CD14-positive monocyte (primary cell): Measurements from ENCODE around the gene HOXB4. TPM values are rescaled to one million over a fixed set of nuclear protein-coding genes. Genes with fewer than 3 reads are reported as not detected.
A peak's percentile ranks its signal among the peaks of the same experiment; 100 is the strongest.

Source experiments
- DNase-seq, 3 donors: peaks; one replicate each; pipeline ENCODE4 v3.0.0-alpha.2; 2011 to 2022
- H2AFZ ChIP-seq: 2 replicates; pipeline ENCODE4 v1.6.0; 2012; ENCODE audit warnings: mild to moderate bottlenecking, low read depth, low read length, inconsistent platforms; ENCODE audit not compliant: insufficient read depth, poor library complexity, severe bottlenecking
- H3K27ac ChIP-seq, 2 donors: 1 replicate in 1 of 2; 2 replicates in 1 of 2; pipeline ENCODE4 v1.5.1; 2012 to 2013; ENCODE audit warnings: low read length in 2 of 2, control low read depth in 1 of 2, inconsistent platforms in 1 of 2, low read depth in 1 of 2, mild to moderate bottlenecking in 1 of 2
- H3K27me3 ChIP-seq, 2 donors: one replicate each; pipeline versions ENCODE4 v1.6.0 to v1.6.1; 2011 to 2013; ENCODE audit warnings: low read length in 2 of 2; ENCODE audit not compliant: control insufficient read depth in 2 of 2, insufficient read depth in 2 of 2
- H3K36me3 ChIP-seq, 2 donors: replicated peaks in 1 of 2; 1 replicate in 1 of 2; 2 replicates in 1 of 2; pipeline versions ENCODE4 v1.5.1 to v1.6.1; 2012 to 2013; ENCODE audit warnings: low read length in 2 of 2, control low read depth in 1 of 2, inconsistent platforms in 1 of 2, mild to moderate bottlenecking in 1 of 2; ENCODE audit not compliant: insufficient read depth in 2 of 2, control insufficient read depth in 1 of 2
- H3K4me1 ChIP-seq, 2 donors: 1 replicate in 1 of 2; 2 replicates in 1 of 2; pipeline versions ENCODE4 v1.5.1 to v1.6.1; 2012 to 2013; ENCODE audit warnings: low read length in 2 of 2, control low read depth in 1 of 2, inconsistent platforms in 1 of 2, mild to moderate bottlenecking in 1 of 2, moderate library complexity in 1 of 2; ENCODE audit not compliant: insufficient read depth in 2 of 2, control insufficient read depth in 1 of 2
- H3K4me2 ChIP-seq: replicated peaks from 2 replicates; pipeline ENCODE3; 2012; ENCODE audit warnings: low read length, moderate library complexity, mild to moderate bottlenecking; ENCODE audit not compliant: poor library complexity, severe bottlenecking; ENCODE audit errors: extremely low read depth
- H3K4me3 ChIP-seq, 3 experiments: fragments of 200-600 bp in 1 of 3; sonication (generic) in 1 of 3; replicated peaks in 1 of 3; 1 replicate in 2 of 3; 2 replicates in 1 of 3; pipeline ENCODE4 v1.5.1; 2011 to 2013; ENCODE audit warnings: low read length in 3 of 3, mild to moderate bottlenecking in 3 of 3, control low read depth in 2 of 3, low read depth in 2 of 3, inconsistent platforms in 1 of 3, moderate library complexity in 1 of 3
- H3K79me2 ChIP-seq: 2 replicates; pipeline ENCODE4 v1.6.0; 2012; ENCODE audit warnings: mild to moderate bottlenecking, control low read depth, inconsistent platforms, low read length, moderate library complexity; ENCODE audit not compliant: insufficient read depth
- H3K9ac ChIP-seq: 2 replicates; pipeline ENCODE4 v1.6.0; 2017; ENCODE audit warnings: low read length, mild to moderate bottlenecking; ENCODE audit not compliant: insufficient read depth, poor library complexity, severe bottlenecking
- H3K9me3 ChIP-seq, 2 donors: replicated peaks in 1 of 2; 1 replicate in 1 of 2; 2 replicates in 1 of 2; pipeline versions ENCODE4 v1.5.1 to v1.6.1; 2012 to 2013; ENCODE audit warnings: low read length in 2 of 2, control low read depth in 1 of 2; ENCODE audit not compliant: control insufficient read depth in 1 of 2, insufficient read depth in 1 of 2
- H4K20me1 ChIP-seq: 2 replicates; pipeline ENCODE4 v1.6.0; 2012; ENCODE audit warnings: mild to moderate bottlenecking, low read length, control low read depth, moderate library complexity; ENCODE audit not compliant: insufficient read depth
- H3K27ac Mint-ChIP-seq, 7 donors: one replicate each; pipeline ENCODE4 v1.8.0; 2020; ENCODE audit warnings: mild to moderate bottlenecking in 7 of 7, mixed read lengths in 7 of 7, moderate library complexity in 6 of 7, inconsistent platforms in 2 of 7
- H3K27me3 Mint-ChIP-seq, 3 donors: one replicate each; pipeline ENCODE4 v1.8.0; 2021 to 2022; ENCODE audit warnings: low read depth in 3 of 3, mild to moderate bottlenecking in 3 of 3, mixed read lengths in 3 of 3, moderate library complexity in 3 of 3, inconsistent platforms in 1 of 3
- H3K36me3 Mint-ChIP-seq, 2 donors: one replicate each; pipeline ENCODE4 v1.8.0; 2020; ENCODE audit warnings: mixed read lengths in 2 of 2, inconsistent platforms in 1 of 2, mild to moderate bottlenecking in 1 of 2
- H3K4me1 Mint-ChIP-seq: one replicate; pipeline ENCODE4 v1.8.0; 2020; ENCODE audit warnings: mild to moderate bottlenecking, mixed read lengths
- H3K4me3 Mint-ChIP-seq, 2 donors: one replicate each; pipeline ENCODE4 v1.8.0; 2020; ENCODE audit warnings: mild to moderate bottlenecking in 2 of 2, mixed read lengths in 2 of 2, moderate library complexity in 1 of 2
- H3K9me3 Mint-ChIP-seq, 7 donors: one replicate each; pipeline ENCODE4 v1.8.0; 2020 to 2022; ENCODE audit warnings: mixed read lengths in 7 of 7, mild to moderate bottlenecking in 6 of 7, moderate library complexity in 6 of 7, inconsistent platforms in 2 of 7
- WGBS: methylation state at CpG from one replicate; pipeline ENCODE4 v1.1.5; 2013; ENCODE audit warnings: missing lambda C conversion rate; ENCODE audit not compliant: insufficient coverage; 5-methylcytosine and 5-hydroxymethylcytosine counted together
- intact Hi-C, 2 donors: fragments of 100-400 bp; cut with micrococcal nuclease; formaldehyde crosslinking; loops; one replicate each; pipeline versions ENCODE4 v1.15.0 to v1.15.1; 2023
- polyA plus RNA-seq, 3 donors: library from polyadenylated mRNA; depleted of rRNA in 1 of 3; unstranded in 2 of 3; stranded (reverse) in 1 of 3; fragments of 300-500 nt in 2 of 3; fragments of >200 nt in 1 of 3; fragmentation: Illumina TruSeq in 2 of 3; gene quantifications; 1 replicate in 2 of 3; 2 replicates in 1 of 3; pipeline ENCODE4 v1.2.3, GENCODE V29; 2012 to 2021
- TF ChIP-seq, protein P1 (sequence below): fragments of 200-600 bp; IDR thresholded peaks from one replicate; pipeline ENCODE4 v1.8.0; 2022; ENCODE audit warnings: antibody characterized with exemption, mild to moderate bottlenecking

HOXB4 gene
- polyA plus RNA-seq, 3 donors = 0.16 TPM; not detected in 2

DNA sequence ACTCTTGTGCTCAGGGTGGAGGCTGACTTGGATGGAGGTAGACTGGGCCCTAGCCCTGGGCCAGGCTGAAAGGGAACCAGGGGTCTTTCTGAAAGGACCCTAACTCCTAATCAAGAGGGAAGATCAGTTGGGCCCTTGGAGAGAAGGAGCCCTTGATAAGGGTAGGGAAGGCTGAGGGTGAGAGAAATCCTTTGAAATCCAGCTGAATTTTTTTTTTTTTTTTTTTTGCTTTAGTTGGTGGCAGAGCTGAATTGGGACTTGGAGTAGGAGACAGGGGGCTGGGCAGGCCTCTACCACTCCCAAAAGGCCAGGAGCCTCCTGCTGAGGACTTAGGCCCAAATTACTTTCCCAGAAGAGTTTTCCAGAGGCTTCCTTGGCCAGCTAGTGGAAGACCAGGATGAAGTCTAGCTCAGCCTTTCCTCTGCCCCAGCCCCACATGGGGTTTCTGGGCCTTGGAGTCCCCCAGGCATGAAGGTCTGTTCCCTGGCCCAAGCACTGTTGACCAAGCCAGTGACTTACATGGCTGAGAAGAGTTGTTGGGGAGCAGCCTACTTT, 12.5 kb upstream of the HOXB4 start:
- no peak overlapping the region for H3K27ac ChIP-seq
- Mint-ChIP-seq H3K9me3 (peaks cover 0 to 34% (median 18%) of the 10 kb centered on the region in 7 donors), H3K27me3 (peaks cover 100% of the 10 kb centered on the region in 3 donors), H3K27ac (no peak overlapping the region), H3K4me3 (peak overlapping the region in 1 of 2 donors; percentile 88), H3K36me3 (peaks cover 8 to 40% of the 10 kb centered on the region in 2 donors), H3K4me1 (peaks cover 52% of the 10 kb centered on the region)
- H4K20me1 ChIP-seq = no peaks in the 10 kb centered on the region
- H2AFZ ChIP-seq = no peak overlapping the region
- peaks cover 27 to 39% of the 10 kb centered on the region in 2 donors for H3K4me1 ChIP-seq
- no peak overlapping the region for H3K9ac ChIP-seq
- H3K4me2 ChIP-seq = no peak overlapping the region
- no peak overlapping the region for H3K4me3 ChIP-seq
- peaks cover 0 to 14% of the 10 kb centered on the region in 2 donors for H3K9me3 ChIP-seq
- intact Hi-C loops = loop anchor here (5.0 kb wide), 2 partner anchors 98 to 253 kb away; no protein-coding TSS in a partner anchor
- DNase-seq = no peak
- no peaks in the 10 kb centered on the region for H3K36me3 ChIP-seq
- TF ChIP-seq, protein P1, sequence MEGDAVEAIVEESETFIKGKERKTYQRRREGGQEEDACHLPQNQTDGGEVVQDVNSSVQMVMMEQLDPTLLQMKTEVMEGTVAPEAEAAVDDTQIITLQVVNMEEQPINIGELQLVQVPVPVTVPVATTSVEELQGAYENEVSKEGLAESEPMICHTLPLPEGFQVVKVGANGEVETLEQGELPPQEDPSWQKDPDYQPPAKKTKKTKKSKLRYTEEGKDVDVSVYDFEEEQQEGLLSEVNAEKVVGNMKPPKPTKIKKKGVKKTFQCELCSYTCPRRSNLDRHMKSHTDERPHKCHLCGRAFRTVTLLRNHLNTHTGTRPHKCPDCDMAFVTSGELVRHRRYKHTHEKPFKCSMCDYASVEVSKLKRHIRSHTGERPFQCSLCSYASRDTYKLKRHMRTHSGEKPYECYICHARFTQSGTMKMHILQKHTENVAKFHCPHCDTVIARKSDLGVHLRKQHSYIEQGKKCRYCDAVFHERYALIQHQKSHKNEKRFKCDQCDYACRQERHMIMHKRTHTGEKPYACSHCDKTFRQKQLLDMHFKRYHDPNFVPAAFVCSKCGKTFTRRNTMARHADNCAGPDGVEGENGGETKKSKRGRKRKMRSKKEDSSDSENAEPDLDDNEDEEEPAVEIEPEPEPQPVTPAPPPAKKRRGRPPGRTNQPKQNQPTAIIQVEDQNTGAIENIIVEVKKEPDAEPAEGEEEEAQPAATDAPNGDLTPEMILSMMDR = no peak
- H3K27me3 ChIP-seq = peaks cover 83 to 100% of the 10 kb centered on the region in 2 donors
- H3K79me2 ChIP-seq = no peaks in the 10 kb centered on the region

DNA sequence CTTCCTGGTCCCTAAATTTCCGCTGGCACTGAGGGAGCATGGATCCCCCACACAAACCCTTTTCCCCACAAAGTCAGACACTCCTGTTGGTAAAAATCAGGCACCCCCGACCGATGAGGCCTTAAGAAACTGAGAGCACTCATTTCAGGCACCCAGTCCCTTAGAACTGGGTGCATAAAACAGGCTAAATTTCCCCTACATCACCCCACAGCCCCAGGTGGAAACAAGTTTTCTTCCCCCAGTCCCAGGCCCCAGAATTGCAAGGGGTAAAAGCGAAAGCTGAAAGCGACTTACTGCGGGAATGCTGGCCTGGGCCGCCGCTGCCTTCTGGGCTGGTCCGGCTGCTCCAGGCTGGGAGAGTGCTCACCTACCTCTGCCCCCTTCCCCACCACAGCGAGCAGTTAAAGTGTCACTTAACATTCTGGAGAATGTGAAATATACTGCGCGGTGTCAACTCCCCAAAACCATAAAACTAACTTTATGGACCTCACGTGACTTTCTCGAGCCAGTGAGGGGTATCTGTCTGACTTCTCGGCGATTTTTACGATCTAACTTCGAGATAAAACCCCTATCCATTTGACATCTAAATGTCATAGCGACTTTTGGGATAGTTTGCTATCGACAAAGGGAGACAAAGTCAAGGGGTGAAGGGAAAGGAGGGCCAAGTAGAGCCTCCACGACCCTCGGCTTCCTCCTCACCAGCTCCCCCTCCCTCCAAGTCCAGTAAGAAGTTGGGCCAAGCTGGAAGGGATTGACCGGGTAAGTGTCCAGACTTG, 11.9 kb upstream of the HOXB4 start, which contains the start of gene HOXB3:
Gene HOXB3, minus strand, starts transcription at position 411 of the 776 bp plus-strand sequence. CDS start 37,767 bp downstream, outside the sequence.
- no peak within 1 kb of the TSS for H3K4me3 ChIP-seq
- WGBS = 2% methylated on average over 8 of the region's 23 CpGs
- intact Hi-C loops = loop anchor here (5.0 kb wide), 2 partner anchors 98 to 253 kb away; no protein-coding TSS in a partner anchor

More for the DNA sequence above, 11.9 kb upstream of the HOXB4 start, which contains the start of gene HOXB3:
- peaks cover 79 to 100% of the 10 kb centered on the region in 2 donors for H3K27me3 ChIP-seq
- Mint-ChIP-seq H3K27ac (no peak within 1 kb of the TSS), H3K27me3 (peaks cover 100% of the 10 kb centered on the region in 3 donors), H3K9me3 (peaks cover 0 to 33% (median 18%) of the 10 kb centered on the region in 7 donors), H3K4me3 (peak within 1 kb of the TSS; percentile 65 to 99), H3K4me1 (peaks cover 58% of the 10 kb centered on the region), H3K36me3 (peaks cover 8 to 40% of the 10 kb centered on the region in 2 donors)
- no peaks in the 10 kb centered on the region for H4K20me1 ChIP-seq
- peaks cover 33 to 45% of the 10 kb centered on the region in 2 donors for H3K4me1 ChIP-seq
- no peaks in the 10 kb centered on the region for H3K79me2 ChIP-seq
- peak within 1 kb of the TSS; percentile 57 for H3K4me2 ChIP-seq
- H3K36me3 ChIP-seq = no peaks in the 10 kb centered on the region
- peak within 1 kb of the TSS; percentile 62 for H2AFZ ChIP-seq
- H3K9me3 ChIP-seq = peaks cover 0 to 14% of the 10 kb centered on the region in 2 donors
- no peak within 1 kb of the TSS for H3K9ac ChIP-seq
- H3K27ac ChIP-seq = no peak within 1 kb of the TSS
- no peak for DNase-seq
- TF ChIP-seq, protein P1 = no peak
